Stimulated activated naive CD8-positive, alpha-beta T cell treated with anti-CD3 and anti-CD28 coated beads, Interleukin-15, Interleukin-2, amounts not matched to agents 100 ng/mL and 50 ng/mL, for 24 hours (primary cell): Measurements from ENCODE around the gene MAGED2.

Experiments
- H3K27ac Mint-ChIP-seq: one replicate; pipeline ENCODE4 v1.8.0; 2021; ENCODE audit warnings: mild to moderate bottlenecking, mixed read lengths
- H3K27me3 Mint-ChIP-seq: one replicate; pipeline ENCODE4 v1.8.0; 2021; ENCODE audit warnings: mixed read lengths
- H3K36me3 Mint-ChIP-seq: one replicate; pipeline ENCODE4 v1.8.0; 2021; ENCODE audit warnings: low read depth, mixed read lengths
- H3K4me1 Mint-ChIP-seq: one replicate; pipeline ENCODE4 v1.8.0; 2021; ENCODE audit warnings: low read depth, mixed read lengths
- H3K4me3 Mint-ChIP-seq: one replicate; pipeline ENCODE4 v1.8.0; 2021; ENCODE audit warnings: mild to moderate bottlenecking, mixed read lengths
- H3K9me3 Mint-ChIP-seq: one replicate; pipeline ENCODE4 v1.8.0; 2021; ENCODE audit warnings: mixed read lengths

MAGED2 gene

DNA sequence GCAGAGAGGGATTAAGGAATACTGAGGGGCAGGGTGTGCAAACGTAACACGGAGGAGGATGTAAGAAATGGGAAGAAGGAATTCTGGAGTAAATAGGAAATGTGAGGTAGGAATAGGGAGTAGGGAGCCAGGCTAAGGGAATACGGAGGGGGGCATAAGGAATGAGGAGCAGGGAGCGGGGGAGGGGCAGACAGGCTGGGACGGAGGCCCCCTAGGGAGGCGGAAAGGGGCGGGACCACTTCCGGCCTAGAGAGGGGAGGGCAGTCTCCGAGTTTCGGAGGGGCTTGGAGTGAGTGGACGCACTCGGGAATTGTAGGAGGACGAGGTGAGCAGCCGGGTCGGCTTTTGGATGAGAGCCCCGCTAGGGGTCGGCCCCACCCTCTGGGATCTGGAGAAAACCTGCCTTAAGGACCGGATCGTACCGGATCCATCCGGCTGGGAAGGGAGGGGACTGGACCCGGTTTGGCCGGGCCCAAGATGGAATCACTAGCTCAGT lies 612 bp downstream of the MAGED2 start:
- H3K27ac Mint-ChIP-seq, result peak overlapping the region; percentile 96
- peaks cover 5% of the 10 kb centered on the region for H3K36me3 Mint-ChIP-seq
- peak overlapping the region; percentile 90 for H3K4me3 Mint-ChIP-seq
- H3K27me3 Mint-ChIP-seq, result no peaks in the 10 kb centered on the region
- H3K4me1 Mint-ChIP-seq, result peaks cover 13% of the 10 kb centered on the region
- H3K9me3 Mint-ChIP-seq, result no peaks in the 10 kb centered on the region

DNA sequence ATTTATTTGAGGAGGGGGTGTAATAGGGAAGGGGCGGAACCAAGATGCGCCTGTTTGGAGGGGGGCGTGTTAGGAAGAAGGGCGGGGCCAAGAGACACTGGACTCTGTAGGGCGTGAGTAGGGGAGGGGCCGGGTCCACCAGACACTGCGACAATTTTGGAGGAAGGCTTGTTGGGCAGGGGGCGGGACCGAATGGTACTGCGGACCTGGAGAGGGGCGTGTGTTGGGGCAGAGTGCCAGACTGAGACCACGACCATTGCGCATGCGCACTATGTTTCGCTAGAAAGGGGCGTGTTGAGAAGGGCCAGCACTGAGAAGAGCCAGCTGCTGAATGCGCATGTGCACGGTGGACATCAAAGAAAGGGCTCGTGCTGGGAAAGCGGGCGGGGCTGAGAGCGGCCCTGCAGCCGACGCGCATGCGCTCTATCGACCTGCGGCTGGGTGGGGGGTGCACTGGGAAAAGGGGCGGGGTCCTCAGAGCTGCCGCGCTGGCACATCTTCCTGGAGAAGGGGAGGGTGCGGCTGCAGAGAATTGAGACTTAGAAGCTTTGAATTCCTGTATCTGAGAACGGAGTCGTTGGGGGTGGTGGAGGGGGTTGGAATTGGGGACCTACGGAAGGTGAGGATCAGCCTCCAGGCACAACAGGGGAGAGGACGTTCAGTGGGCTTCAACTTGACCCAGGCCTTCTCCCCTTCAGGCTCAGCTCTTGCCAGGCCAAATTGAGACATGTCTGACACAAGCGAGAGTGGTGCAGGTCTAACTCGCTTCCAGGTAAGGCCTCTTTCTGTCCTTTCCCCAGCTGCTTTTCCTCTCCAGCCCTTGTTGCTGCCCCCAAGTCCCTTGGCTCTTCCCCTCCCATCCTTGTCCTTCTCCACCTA lies 1.3 kb downstream of the MAGED2 start:
- H3K27ac Mint-ChIP-seq, result peak overlapping the region; percentile 96
- peaks cover 13% of the 10 kb centered on the region for H3K4me1 Mint-ChIP-seq
- H3K36me3 Mint-ChIP-seq, result peaks cover 11% of the 10 kb centered on the region
- H3K4me3 Mint-ChIP-seq, result peak overlapping the region; percentile 90
- H3K9me3 Mint-ChIP-seq, result no peaks in the 10 kb centered on the region
- H3K27me3 Mint-ChIP-seq, result no peaks in the 10 kb centered on the region

DNA sequence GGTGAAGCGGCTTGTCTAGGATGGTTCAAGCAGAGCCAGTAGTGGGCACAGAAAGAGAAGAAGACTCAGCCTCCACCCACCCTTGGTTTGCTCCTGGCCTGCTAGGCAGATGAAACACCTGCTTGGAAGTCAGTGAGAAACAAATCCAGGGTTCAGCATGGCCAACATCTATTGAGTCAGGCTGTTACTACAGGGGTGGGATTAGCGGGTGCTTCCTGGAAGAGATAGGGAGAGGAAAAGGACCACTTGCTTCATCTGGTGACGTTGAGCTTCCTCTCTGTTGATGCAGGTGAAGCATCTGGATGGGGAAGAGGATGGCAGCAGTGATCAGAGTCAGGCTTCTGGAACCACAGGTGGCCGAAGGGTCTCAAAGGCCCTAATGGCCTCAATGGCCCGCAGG lies 3.0 kb downstream of the MAGED2 start:
- Mint-ChIP-seq H3K4me1 (peaks cover 13% of the 10 kb centered on the region), H3K4me3 (no peak overlapping the region), H3K27ac (no peak overlapping the region), H3K27me3 (no peaks in the 10 kb centered on the region), H3K36me3 (peaks cover 15% of the 10 kb centered on the region), H3K9me3 (no peaks in the 10 kb centered on the region)

DNA sequence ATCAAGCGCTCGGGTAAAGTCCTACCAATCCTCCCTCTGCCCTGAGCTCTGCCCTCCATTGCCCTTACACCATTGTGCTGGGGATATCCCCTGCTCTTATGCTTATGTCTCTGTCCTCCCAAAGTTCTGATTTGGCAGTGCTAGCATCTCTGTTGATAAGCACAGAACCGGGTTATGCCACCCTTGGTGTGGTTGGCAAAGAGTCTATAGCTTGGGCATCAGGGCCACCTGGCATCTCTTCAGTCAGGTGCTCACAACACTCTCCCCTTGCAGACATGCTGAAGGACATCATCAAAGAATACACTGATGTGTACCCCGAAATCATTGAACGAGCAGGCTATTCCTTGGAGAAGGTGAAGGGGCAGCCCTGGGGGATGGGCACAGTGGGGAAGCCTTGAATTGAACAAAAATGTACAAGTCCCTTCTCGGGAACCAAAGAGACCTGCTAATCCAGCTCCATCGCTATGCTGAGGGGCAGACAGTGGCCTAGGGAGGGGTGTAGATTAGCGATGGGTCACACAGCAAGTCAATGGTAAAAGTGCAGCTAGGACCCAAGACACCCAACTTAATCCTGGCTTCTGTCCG lies 3.8 kb downstream of the MAGED2 start:
- H3K27ac Mint-ChIP-seq, result no peak overlapping the region
- H3K9me3 Mint-ChIP-seq, result no peaks in the 10 kb centered on the region
- H3K27me3 Mint-ChIP-seq, result no peaks in the 10 kb centered on the region
- H3K4me1 Mint-ChIP-seq, result peaks cover 13% of the 10 kb centered on the region
- H3K36me3 Mint-ChIP-seq, result peaks cover 24% of the 10 kb centered on the region
- no peak overlapping the region for H3K4me3 Mint-ChIP-seq

- no peaks in the 10 kb centered on the region for H3K9me3 Mint-ChIP-seq
- H3K36me3 Mint-ChIP-seq, result peaks cover 25% of the 10 kb centered on the region
- H3K4me1 Mint-ChIP-seq, result peaks cover 10% of the 10 kb centered on the region
- no peak overlapping the region for H3K27ac Mint-ChIP-seq
- no peak overlapping the region for H3K4me3 Mint-ChIP-seq
- H3K27me3 Mint-ChIP-seq, result no peaks in the 10 kb centered on the region
Measured at GRCh38 chrX:54812306-54812705, 4.8 kb downstream of the MAGED2 start.

GRCh38 chrX:54817220-54817820 lies 9.8 kb downstream of the MAGED2 start:
- H3K27ac Mint-ChIP-seq, result no peak overlapping the region

GRCh38 chrX:54818221-54818620 lies 10.7 kb downstream of the MAGED2 start:
- Mint-ChIP-seq H3K36me3 (peaks cover 20% of the 10 kb centered on the region), H3K9me3 (no peaks in the 10 kb centered on the region), H3K4me3 (no peak overlapping the region), H3K27me3 (no peaks in the 10 kb centered on the region), H3K4me1 (peaks cover 3% of the 10 kb centered on the region), H3K27ac (no peak overlapping the region)

More at GRCh38 chrX:54817220-54817820, 9.8 kb downstream of the MAGED2 start:
- Mint-ChIP-seq H3K4me3 (no peak overlapping the region), H3K4me1 (peaks cover 3% of the 10 kb centered on the region), H3K36me3 (peaks cover 20% of the 10 kb centered on the region), H3K9me3 (no peaks in the 10 kb centered on the region), H3K27me3 (no peaks in the 10 kb centered on the region)

DNA sequence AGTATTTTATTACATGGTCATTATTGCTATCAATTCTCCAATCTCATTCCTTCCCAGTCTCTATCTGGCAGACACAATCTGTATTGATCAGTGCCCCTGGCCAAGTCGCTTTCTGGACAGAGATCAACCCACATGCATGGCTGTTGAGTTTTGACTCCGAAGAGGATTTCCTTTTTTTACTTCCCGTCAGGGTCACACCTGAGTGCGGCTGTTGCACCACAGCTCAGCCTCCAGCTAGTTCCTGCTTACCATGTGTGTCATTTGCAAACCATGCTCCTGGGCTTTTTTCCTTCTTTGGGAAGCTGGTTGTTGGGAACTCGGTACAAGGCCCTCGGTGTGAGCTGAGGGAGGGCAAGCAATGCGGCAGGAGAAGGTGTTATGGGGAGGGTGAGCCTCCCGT lies 11.7 kb downstream of the MAGED2 start:
- Mint-ChIP-seq H3K9me3 (no peaks in the 10 kb centered on the region), H3K27ac (no peak overlapping the region), H3K36me3 (peaks cover 11% of the 10 kb centered on the region), H3K4me3 (no peak overlapping the region), H3K4me1 (peaks cover 3% of the 10 kb centered on the region), H3K27me3 (no peaks in the 10 kb centered on the region)

GRCh38 chrX:54820737-54821136 lies 13.2 kb downstream of the MAGED2 start:
- H3K36me3 Mint-ChIP-seq, result peaks cover 8% of the 10 kb centered on the region
- no peak overlapping the region for H3K27ac Mint-ChIP-seq
- H3K9me3 Mint-ChIP-seq, result no peaks in the 10 kb centered on the region
- H3K27me3 Mint-ChIP-seq, result no peaks in the 10 kb centered on the region
- no peak overlapping the region for H3K4me3 Mint-ChIP-seq
- peaks cover 3% of the 10 kb centered on the region for H3K4me1 Mint-ChIP-seq

GRCh38 chrX:54821310-54821709 lies 13.8 kb downstream of the MAGED2 start:
- Mint-ChIP-seq H3K9me3 (no peaks in the 10 kb centered on the region), H3K36me3 (peaks cover 2% of the 10 kb centered on the region), H3K27ac (no peak overlapping the region), H3K4me1 (peaks cover 3% of the 10 kb centered on the region), H3K27me3 (no peaks in the 10 kb centered on the region), H3K4me3 (no peak overlapping the region)

GRCh38 chrX:54824195-54824594 lies 16.6 kb downstream of the MAGED2 start:
- H3K27ac Mint-ChIP-seq, result no peak overlapping the region
- no peaks in the 10 kb centered on the region for H3K36me3 Mint-ChIP-seq
- H3K27me3 Mint-ChIP-seq, result no peaks in the 10 kb centered on the region
- no peaks in the 10 kb centered on the region for H3K9me3 Mint-ChIP-seq
- H3K4me3 Mint-ChIP-seq, result no peak overlapping the region
- peaks cover under 1% of the 10 kb centered on the region for H3K4me1 Mint-ChIP-seq

- Mint-ChIP-seq H3K4me3 (no peak overlapping the region), H3K9me3 (no peaks in the 10 kb centered on the region), H3K4me1 (no peaks in the 10 kb centered on the region), H3K36me3 (no peaks in the 10 kb centered on the region), H3K27ac (no peak overlapping the region), H3K27me3 (no peaks in the 10 kb centered on the region)
Measured at GRCh38 chrX:54824722-54825121, 17.2 kb downstream of the MAGED2 start.

DNA sequence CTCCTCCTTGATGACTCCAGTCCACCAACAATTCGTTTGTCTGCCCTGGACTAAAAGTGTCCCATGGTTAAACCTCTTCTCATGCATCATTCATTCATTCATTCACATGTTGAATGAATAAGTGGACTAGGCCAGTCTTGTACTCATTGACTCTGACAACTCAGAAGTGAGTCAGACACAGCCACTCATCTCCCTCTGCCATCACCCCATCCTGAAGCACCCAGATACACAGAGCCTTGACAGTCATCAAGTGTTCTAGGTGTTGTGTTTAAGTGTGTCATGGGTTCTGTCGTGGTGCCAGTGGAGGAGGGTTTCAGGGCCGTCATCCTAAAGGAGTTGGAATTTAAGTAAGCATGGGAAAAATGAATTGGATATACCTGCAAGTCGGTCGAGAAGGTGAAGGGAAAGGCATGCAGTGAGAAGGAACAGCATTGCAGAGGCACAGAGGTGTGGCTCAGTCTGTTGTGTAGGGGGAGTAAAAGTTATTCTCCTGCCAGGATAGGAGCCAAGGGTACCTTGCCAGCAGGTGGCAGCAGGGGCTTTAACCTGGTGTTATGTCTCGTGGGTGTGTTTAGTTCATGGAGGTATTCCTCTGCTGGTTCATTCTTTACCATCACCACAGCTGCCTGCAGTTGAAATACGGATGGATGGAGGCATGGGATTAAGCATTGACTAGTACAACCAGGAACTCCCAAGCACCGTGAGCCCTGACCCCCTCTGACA lies 18.3 kb downstream of the MAGED2 start:
- H3K9me3 Mint-ChIP-seq, result no peaks in the 10 kb centered on the region
- H3K36me3 Mint-ChIP-seq, result no peaks in the 10 kb centered on the region
- no peaks in the 10 kb centered on the region for H3K4me1 Mint-ChIP-seq
- no peak overlapping the region for H3K27ac Mint-ChIP-seq
- no peaks in the 10 kb centered on the region for H3K27me3 Mint-ChIP-seq
- no peak overlapping the region for H3K4me3 Mint-ChIP-seq

DNA sequence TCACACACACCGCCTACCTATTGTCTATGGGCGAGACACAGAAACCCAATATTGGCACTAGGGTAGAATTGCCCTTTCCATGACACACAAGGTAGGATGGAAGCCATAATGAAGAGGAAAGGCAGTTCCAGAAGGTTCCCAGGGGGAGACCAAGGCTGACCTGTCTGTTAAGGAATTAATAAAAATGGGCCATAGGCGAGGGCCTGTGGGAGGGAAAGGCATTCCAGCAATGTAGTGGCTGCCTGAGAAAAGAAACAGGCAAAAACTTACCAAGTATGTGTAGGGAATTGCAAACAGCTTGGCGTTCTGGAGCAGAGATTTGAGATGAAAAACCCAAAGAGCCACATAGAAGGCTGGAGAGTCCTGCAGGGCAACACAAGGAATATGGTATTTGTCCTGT lies 19.1 kb downstream of the MAGED2 start:
- Mint-ChIP-seq H3K27me3 (no peaks in the 10 kb centered on the region), H3K4me1 (no peaks in the 10 kb centered on the region), H3K36me3 (no peaks in the 10 kb centered on the region), H3K9me3 (no peaks in the 10 kb centered on the region), H3K27ac (no peak overlapping the region), H3K4me3 (no peak overlapping the region)

DNA sequence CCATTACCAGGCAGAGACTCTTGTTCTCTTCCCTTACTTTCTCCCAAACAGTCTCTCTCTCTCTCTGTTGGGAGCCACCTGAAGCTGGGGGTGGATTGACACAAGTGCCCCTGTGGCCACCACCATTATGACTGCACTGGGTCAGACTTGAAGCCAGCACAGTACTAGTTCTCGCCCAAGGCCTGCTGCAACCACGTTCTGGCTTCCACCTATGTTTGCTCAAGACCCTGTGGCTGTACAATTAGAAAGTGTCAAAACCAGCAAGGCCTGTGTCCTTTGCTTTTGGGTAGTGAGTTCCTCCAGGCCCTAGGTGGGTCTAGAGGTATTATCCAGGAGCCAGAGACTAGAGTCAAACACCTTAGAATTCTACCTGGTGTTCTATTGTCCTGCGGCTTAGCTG lies 31.0 kb downstream of the MAGED2 start:
- H3K27me3 Mint-ChIP-seq, result peaks cover 3% of the 10 kb centered on the region
- no peaks in the 10 kb centered on the region for H3K36me3 Mint-ChIP-seq
- H3K4me3 Mint-ChIP-seq, result no peak overlapping the region
- H3K4me1 Mint-ChIP-seq, result no peaks in the 10 kb centered on the region
- H3K27ac Mint-ChIP-seq, result no peak overlapping the region
- no peaks in the 10 kb centered on the region for H3K9me3 Mint-ChIP-seq
